GM18868 (cell line): ENCODE measurements around the gene SHLD1.

Source experiments
- ATAC-seq: cut with Tn5 transposase; IDR thresholded peaks from one replicate; pipeline ENCODE4 v1.9.1; 2021; ENCODE audit warnings: mild to moderate bottlenecking, moderate library complexity; ENCODE audit not compliant: unreplicated experiment

Gene SHLD1

DNA sequence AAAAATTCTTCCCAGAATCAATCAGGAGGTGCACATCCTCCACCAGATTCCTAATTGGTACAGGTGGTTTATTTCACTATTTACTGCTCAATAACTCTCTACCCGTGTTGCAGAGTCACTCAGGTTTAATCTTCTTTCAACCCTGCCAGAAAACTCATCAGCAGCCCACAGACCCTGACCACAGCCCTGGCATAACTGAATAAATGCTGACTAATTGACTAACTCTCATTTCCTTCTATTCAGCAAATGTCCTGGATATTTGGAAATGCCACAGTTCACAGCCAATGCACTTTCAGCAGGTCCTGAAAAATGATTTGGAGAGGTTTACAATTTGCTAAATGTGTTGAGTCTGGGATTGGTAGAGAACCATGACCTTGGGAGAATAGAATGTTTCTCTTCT is 137.8 kb downstream of the SHLD1 start:
- ATAC-seq: no peak

DNA sequence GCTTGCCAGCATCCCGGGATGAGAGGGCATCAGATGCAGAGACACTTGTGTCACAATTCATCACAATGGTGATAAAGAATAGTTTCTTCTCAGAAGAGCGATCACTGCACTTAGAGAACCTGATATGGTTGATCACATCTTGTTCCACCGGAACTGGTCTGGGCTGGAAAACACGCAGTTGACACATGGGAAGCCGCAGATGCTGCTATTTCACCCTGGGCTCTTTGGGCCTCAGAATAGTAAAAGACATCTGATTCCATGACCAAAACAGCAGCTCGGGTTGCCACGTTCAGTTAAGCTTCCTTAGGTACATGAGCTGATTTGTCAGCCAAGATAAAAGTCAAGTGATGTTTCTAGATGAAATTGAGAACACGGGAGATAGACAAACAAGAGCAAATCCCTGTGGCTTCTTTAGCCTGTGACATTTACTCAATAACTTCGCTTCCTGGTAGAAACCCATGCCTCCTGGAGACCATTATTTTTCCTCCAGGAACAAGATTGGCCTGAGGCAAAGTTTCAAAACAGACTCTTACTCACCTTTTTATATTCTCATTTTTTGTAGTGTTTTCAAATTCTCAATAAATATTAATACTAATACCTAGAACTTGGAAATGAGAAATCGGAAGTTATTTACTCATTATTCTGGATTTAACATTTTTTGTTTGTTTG is 140.7 kb downstream of the SHLD1 start:
- ATAC-seq: no peak

DNA sequence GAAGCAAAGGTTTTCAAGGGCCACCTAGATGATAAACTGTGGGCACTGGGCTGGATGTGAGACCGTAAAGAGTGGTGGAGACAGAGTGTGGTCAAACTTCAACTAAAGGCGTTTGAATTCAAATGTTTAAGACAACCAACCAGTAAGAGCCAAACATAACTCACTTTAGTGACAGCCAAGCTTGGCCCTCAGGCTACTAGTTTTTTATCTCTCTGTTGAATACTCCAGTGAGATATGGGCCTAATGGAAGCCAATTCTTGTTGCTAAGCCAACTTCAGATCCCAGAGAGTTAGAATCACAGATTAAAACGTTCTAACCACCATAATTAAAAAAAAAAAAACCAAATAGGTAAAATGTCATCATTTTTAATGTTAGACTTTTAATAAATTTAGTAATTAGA is 142.9 kb downstream of the SHLD1 start:
- ATAC-seq: no peak

DNA sequence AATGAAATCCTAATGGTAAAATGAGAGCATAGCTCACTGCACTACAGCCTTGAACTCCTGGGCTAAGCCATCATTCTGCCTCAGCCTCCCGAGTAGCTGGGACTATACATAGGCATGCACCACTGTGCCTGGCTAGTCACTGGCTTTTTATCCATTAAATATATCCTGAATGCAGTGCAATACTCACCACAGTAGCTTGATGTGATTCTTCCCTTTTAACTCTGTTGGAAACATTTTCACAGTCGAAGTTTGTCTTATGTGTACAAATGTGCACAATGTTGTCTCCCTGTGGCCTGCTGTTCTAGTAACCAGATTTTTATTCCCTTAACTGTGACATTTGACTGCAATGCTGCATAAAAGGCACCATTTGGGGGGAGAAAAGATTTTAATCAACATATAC is 143.4 kb downstream of the SHLD1 start:
- no peak for ATAC-seq

DNA sequence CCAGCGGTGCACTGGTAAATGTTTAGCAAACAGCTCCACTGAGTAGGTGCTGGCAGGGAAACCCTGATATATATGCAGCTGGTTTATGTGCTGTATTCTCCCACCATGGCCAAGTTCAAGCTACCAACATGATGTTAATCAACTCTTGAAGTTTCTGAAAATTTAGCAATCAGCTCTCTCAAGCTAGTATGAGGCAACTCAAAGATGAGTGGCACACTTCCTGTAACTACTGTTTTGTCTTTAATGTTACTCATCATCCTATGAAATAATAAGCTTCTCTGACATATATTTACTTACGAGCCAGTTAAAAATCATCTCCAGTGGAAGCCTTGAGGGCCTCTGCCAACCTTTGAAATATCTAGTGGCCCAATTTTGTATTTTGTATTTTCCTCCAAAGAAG is 145.4 kb downstream of the SHLD1 start:
- ATAC-seq: no peak

DNA sequence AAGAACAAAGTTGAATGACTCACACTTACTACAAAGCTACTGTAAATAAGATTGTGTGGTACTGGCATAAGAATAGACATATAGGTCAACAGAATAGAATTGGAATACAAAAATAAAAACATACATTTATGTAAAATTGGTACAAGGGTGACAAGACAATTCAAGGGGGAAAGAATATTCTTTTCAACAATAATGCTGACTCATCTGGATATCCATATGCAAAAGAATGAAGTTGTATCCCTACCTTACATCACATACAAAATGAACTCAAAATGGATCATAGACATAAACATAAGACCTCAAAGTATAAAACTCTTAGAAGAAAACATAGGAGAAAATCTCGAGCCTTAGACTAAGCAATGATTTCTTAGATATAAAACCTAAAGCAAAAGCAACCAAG is 149.2 kb downstream of the SHLD1 start:
- ATAC-seq: no peak

DNA sequence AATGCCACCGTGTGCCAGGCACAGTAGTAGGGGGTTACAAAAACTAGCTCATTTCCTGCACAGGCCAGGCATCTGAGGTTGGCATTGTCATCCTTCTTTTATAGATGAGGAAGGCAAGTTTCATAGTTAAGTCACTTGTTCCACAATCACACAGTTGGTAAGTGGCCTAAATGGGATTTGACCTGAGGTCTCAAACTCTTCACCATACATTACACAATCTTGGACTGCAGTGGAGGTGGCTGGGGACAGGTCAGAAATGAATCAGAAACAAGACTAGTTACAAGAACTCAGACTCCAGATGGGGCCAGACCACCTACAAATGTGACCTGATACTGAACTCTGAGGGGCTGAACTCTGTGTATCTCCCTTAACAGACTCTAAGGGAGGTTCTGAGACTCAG is 150.7 kb downstream of the SHLD1 start:
- ATAC-seq: no peak

DNA sequence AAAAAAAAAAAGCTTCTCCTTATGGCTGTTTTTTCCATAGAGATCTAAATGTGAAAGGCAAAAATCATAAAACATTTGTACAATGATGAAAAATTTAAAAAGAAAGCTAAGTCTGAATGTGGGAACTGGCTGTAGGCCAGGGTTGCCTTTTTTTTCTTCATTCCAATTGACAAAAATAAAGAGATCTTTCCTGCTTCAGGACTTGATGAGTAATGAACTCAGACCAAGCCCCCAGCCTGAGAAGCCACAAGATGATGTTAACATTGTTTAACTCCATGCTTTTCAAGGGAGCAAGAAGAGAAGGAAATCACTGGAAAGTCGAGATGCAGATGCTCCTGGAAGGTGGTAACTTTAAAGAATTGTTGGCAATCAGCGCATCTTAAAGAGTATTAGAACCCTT is 158.8 kb downstream of the SHLD1 start:
- no peak for ATAC-seq

DNA sequence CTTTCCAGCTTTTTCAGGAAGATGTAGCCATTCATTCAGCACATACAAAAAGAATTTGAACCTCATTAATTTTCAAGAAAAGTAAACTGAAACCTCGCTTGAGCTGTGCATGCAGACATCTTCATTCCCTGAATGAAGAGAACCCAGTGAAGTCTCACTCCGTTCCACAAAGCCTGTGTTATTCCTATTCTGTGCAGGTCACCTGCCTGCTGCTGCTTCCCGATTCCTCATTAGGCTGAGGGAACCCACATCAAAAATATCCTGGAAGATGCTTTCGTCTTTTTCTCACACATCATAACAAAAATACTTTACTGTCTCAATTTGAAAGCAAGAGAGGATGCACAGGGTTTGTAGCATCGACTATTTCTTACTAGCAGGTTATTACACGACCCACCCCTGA is 160.0 kb downstream of the SHLD1 start:
- no peak for ATAC-seq

DNA sequence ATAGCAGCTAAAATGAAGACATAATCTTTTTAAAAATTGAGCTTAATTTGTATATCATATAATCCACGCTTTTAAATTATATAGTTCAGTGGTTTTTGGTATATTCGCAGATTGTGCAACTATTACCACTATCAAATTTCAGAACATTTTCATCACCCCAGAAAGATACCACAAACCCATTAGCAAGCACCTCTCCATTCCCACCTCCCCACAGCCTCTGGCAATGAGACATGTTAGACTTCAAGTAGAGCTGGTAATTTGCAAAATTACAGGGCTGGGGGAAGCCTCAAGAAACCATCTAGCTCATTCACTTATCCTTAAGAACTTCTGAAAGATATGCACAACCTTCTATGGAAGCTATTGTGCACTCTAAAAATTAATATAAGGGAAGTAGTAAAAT is 163.0 kb downstream of the SHLD1 start:
- no peak for ATAC-seq
